ENCODE measurements around the gene EXOC1L.

Gene EXOC1L

DNA sequence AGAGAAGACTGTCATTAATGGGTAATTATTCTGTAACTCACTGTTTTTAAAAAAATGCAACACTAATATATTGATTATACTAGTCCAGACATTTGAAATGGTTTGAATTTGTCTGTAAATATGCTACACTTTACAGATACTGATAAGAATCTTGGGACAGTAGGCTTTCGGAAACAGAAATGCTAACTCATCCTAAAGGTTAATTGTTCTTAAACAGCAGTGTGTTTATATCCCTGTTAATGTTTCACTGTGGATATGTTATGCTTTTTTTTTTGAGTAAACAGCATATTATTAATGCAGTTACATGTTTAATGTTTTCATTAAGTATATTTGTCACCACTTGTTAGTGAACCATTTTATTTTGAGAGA lies 65.2 kb downstream of the EXOC1L start:
- no peak for DNase-seq

Data from GDM1 (cell line).